PC-9 (cell line): ENCODE results near the gene HOXA9.

Experiments
- EZH2 ChIP-seq: fragments of 200-600 bp; sonication (generic); IDR thresholded peaks from 2 replicates; pipeline ENCODE4 v1.8.0; 2017; ENCODE audit warnings: antibody characterized with exemption, low read depth
- TF ChIP-seq, protein P1 (sequence below): fragments of 200-600 bp; sonication (generic); conservative IDR thresholded peaks from 2 replicates; pipeline ENCODE4 v1.6.1; 2017; ENCODE audit warnings: mixed run types, antibody characterized with exemption, mild to moderate bottlenecking, moderate library complexity

DNA sequence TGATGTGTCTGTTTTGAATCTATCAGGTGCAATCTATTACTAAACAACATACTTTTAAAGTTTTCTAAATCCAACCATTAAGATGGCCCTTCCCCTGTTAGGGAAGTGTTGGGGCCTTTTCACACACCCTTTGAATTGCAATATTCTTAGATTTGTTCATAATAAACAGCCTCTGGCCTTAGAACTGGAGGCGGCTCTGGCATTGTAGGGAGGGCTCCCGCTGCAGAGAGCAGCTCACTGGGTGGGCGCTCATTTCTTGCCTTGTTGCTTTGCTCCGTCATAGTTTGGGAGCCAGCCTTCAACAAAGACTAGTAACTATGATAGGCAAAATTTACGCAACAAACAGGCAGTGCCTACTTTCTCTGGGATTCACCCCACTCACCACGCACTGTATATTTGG, 13.0 kb upstream of the HOXA9 start:
- TF ChIP-seq, protein P1, sequence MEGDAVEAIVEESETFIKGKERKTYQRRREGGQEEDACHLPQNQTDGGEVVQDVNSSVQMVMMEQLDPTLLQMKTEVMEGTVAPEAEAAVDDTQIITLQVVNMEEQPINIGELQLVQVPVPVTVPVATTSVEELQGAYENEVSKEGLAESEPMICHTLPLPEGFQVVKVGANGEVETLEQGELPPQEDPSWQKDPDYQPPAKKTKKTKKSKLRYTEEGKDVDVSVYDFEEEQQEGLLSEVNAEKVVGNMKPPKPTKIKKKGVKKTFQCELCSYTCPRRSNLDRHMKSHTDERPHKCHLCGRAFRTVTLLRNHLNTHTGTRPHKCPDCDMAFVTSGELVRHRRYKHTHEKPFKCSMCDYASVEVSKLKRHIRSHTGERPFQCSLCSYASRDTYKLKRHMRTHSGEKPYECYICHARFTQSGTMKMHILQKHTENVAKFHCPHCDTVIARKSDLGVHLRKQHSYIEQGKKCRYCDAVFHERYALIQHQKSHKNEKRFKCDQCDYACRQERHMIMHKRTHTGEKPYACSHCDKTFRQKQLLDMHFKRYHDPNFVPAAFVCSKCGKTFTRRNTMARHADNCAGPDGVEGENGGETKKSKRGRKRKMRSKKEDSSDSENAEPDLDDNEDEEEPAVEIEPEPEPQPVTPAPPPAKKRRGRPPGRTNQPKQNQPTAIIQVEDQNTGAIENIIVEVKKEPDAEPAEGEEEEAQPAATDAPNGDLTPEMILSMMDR = no peak
- no peak for TF ChIP-seq EZH2
